Heart left ventricle (tissue), 16 donors: ENCODE measurements around the gene ESR2. TPM values are rescaled to one million over a fixed set of nuclear protein-coding genes. Genes with fewer than 3 reads are reported as not detected.

ENCODE experiments used
- ATAC-seq, 4 donors: fragments of 200-7000 bp; cut with Tn5 transposase; one replicate each; pipeline ENCODE4 v1.9.1; 2020 to 2022; ENCODE audit warnings: moderate library complexity in 4 of 4, mild to moderate bottlenecking in 3 of 4, moderate number of reproducible peaks in 1 of 4
- DNase-seq, 5 donors: peaks; one replicate each; pipeline ENCODE4 v3.0.0-alpha.2; 2020
- H3K27ac ChIP-seq, 12 donors: fragments of 200-600 bp; sonication (generic) in 4 of 12; one replicate each; pipeline versions ENCODE4 v1.5.0 to v1.8.0; 2016 to 2022; ENCODE audit warnings: mild to moderate bottlenecking in 2 of 12
- H3K27me3 ChIP-seq, 9 donors: fragments of 200-600 bp; sonication (generic) in 2 of 9; one replicate each; pipeline versions ENCODE4 v1.5.1 to v1.8.0; 2016 to 2022; ENCODE audit warnings: mild to moderate bottlenecking in 3 of 9
- H3K36me3 ChIP-seq, 9 donors: fragments of 200-600 bp; sonication (generic) in 2 of 9; one replicate each; pipeline versions ENCODE4 v1.5.0 to v1.8.0; 2018 to 2022; ENCODE audit warnings: mild to moderate bottlenecking in 2 of 9
- H3K4me1 ChIP-seq, 12 donors: fragments of 200-600 bp; sonication (generic) in 4 of 12; one replicate each; pipeline versions ENCODE4 v1.5.0 to v1.8.0; 2016 to 2022; ENCODE audit warnings: mild to moderate bottlenecking in 3 of 12
- H3K4me3 ChIP-seq, 12 donors: fragments of 200-600 bp; sonication (generic) in 4 of 12; one replicate each; pipeline versions ENCODE4 v1.5.0 to v1.8.0; 2017 to 2022; ENCODE audit warnings: mild to moderate bottlenecking in 9 of 12, moderate library complexity in 4 of 12
- H3K9me3 ChIP-seq, 12 donors: fragments of 200-600 bp; sonication (generic) in 4 of 12; one replicate each; pipeline versions ENCODE4 v1.5.0 to v1.8.0; 2016 to 2022; ENCODE audit warnings: mild to moderate bottlenecking in 1 of 12
- POLR2A ChIP-seq, 2 donors: fragments of 450-650 bp; IDR thresholded peaks; one replicate each; pipeline ENCODE4 v1.6.1; 2017; ENCODE audit warnings: antibody characterized with exemption in 2 of 2, mild to moderate bottlenecking in 2 of 2, moderate library complexity in 2 of 2
- WGBS, 4 donors: extraction: QIAGEN DNeasy Blood & Tissue Kit in 2 of 4; methylation state at CpG; one replicate each; pipeline versions ENCODE4 v1.1.5 to v1.1.7; 2013 to 2018; 5-methylcytosine and 5-hydroxymethylcytosine counted together
- intact Hi-C, 10 donors: fragments of 100-400 bp; cut with DNase I; formaldehyde crosslinking; loops; one replicate each; pipeline versions ENCODE4 v1.11.1 to v1.14.2; 2022
- polyA plus RNA-seq, 2 donors: library from polyadenylated mRNA; stranded (reverse); fragments of 200-250 nt; gene quantifications; one replicate each; pipeline ENCODE4 v1.2.3, GENCODE V29; 2013
- total RNA-seq, 9 donors: library from RNA; depleted of rRNA in 2 of 9; stranded (reverse); fragments of >200 nt in 2 of 9; fragmentation: NEBNext Ultra II Directional in 3 of 9; extraction: Animal tissue kit (Norgen Biotek cat#: 25700) in 3 of 9; gene quantifications; one replicate each; pipeline versions ENCODE4 v1.1.0 to v1.2.4, GENCODE V29; 2016 to 2023
- TF ChIP-seq, protein P1 (sequence below), 12 donors: fragments of 200-600 bp; sonication (generic) in 4 of 12; IDR thresholded peaks; one replicate each; pipeline versions ENCODE4 v1.5.0 to v1.8.0; 2018 to 2022; ENCODE audit warnings: antibody characterized with exemption in 12 of 12, mild to moderate bottlenecking in 5 of 12
- donor health status: ischemic (EF 13 %, LVEDD 7.1; RV severe dilation, severe dysfunction).
- donor health status: healthy with polysubstance abuse.
- donor health status: DM: no; HTN: yes; CAD: no.
- donor health status: DM: no; HTN: no; CAD: no.
- donor health status: ischemic (EF 25% LVEDD 6.9; RV normal size, moderate dysfunction).
- donor health status: ischemic (EF 25% LVEDD 5.7; RV mildly dilated, moderate dysfunction).
- donor health status: healthy.
- donor health status: DM: yes; HTN: yes; CAD: no.
- donor health status: ischemic (EF 35%, LVEDD 5.7; RV mildly dilated, moderate dysfunction).
- donor health status: nonischemic (EF 11% LVEDD 7.7; RV severe dilation, severe dysfunction).
- donor health status: DM: yes; HTN: yes; CAD: no.
- donor health status: PGD.
- donor health status: ischemic (EF 29% LVEDD 5.4; RV normal size, mild dysfunction).
- donor health status: nonischemic (EF 23%, LVEDD 6.1; RV moderate dilation, normal function).

ESR2 gene
- total and polyA plus RNA-seq, 11 donors: 0.15 to 1.7 (median 0.61) TPM

DNA sequence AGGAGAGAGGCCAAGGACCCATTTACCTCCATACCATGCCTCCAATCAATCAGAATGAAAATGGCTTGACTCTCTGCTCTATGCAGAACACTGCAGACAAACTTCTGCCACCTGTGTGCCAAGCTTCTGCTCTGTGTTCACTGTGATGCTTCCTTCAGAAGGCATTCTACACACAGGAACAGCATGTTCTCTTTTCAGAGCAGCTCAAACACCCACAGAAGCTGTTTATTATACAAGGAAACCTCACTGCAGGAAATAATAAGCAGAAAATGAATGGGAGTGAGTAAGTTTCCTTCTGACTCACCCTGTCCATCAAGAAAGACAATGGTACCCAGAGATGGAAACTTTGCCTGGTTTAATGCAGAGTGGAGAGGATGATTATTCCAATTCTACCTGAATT lies 2.4 kb upstream of the ESR2 start:
- Histone ChIP-seq H3K36me3 (no peaks in the 10 kb centered on the region), H3K27me3 (peaks cover 0 to 36% (median 13%) of the 10 kb centered on the region in 9 donors), H3K27ac (no peak overlapping the region), H3K4me1 (peaks cover 0 to 19% (median 11%) of the 10 kb centered on the region in 12 donors), H3K9me3 (no peaks in the 10 kb centered on the region), H3K4me3 (no peak overlapping the region)
- TF ChIP-seq, protein P1, sequence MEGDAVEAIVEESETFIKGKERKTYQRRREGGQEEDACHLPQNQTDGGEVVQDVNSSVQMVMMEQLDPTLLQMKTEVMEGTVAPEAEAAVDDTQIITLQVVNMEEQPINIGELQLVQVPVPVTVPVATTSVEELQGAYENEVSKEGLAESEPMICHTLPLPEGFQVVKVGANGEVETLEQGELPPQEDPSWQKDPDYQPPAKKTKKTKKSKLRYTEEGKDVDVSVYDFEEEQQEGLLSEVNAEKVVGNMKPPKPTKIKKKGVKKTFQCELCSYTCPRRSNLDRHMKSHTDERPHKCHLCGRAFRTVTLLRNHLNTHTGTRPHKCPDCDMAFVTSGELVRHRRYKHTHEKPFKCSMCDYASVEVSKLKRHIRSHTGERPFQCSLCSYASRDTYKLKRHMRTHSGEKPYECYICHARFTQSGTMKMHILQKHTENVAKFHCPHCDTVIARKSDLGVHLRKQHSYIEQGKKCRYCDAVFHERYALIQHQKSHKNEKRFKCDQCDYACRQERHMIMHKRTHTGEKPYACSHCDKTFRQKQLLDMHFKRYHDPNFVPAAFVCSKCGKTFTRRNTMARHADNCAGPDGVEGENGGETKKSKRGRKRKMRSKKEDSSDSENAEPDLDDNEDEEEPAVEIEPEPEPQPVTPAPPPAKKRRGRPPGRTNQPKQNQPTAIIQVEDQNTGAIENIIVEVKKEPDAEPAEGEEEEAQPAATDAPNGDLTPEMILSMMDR (IDR thresholded peaks at IDR 0.05): no peak
- TF ChIP-seq POLR2A (IDR thresholded peaks at IDR 0.05): no peak
- no peak for DNase-seq
- ATAC-seq: no peak
- intact Hi-C loops: loop anchor here in 8 of 10 donors (2.0 to 10.0 kb wide), 11 partner anchors 102 to 502 kb away; no protein-coding TSS in a partner anchor

DNA sequence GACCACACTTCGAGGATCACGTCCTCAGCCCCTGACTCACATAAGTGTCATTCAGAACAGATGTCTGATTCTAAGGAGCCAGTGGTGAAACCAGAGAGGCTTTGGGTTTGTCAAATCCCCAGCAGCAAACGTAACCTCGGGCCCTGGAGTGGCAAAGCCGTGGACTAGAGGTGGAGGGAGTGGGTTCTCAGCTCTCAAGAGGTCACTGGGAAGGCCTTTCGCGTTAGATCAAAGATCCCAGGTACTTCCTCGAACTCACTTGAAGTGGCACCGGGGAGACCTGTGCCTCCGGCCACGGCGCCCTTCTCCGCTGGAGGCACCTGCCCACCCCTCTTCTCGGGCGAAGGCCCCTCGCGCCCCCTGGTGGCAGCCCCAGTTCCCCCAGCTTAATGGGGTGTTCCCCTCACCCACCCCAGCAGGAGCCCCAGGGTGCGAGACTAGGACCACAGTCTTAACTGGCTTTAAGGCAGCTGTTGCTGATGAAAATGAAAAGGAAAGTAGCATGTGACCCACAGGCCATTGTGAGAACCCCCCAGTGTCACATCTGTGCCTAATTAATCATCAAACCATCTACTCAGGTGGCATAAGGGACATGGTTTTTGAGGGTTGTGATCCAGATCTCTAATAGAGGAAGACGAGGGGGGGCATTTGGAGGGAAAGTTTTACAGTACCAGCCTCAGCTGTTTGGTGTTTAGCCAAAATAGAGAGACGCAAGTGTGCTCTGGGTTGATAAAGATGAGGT lies 672 bp upstream of the ESR2 start:
- Histone ChIP-seq H3K27me3 (peaks cover 0 to 43% (median 13%) of the 10 kb centered on the region in 9 donors), H3K9me3 (no peaks in the 10 kb centered on the region), H3K27ac (no peak overlapping the region), H3K36me3 (no peaks in the 10 kb centered on the region), H3K4me1 (peaks cover 0 to 19% (median 11%) of the 10 kb centered on the region in 12 donors), H3K4me3 (peak overlapping the region; percentile 6 to 63 (median 53))
- TF ChIP-seq, protein P1 (IDR thresholded peaks at IDR 0.05): peak; percentile 69 to 84 (median 76)
- no peak for TF ChIP-seq POLR2A (IDR thresholded peaks at IDR 0.05)
- peak; percentile 90 to 96 (median 93) for ATAC-seq
- 8 to 10% (median 9%) methylated on average over 17 to 20 of the region's 20 CpGs for WGBS, 4 donors
- DNase-seq: peak; percentile 59 to 87 (median 72)
- intact Hi-C loops: loop anchor here in 7 of 10 donors (2.0 to 10.0 kb wide), 14 partner anchors 100 to 500 kb away; no protein-coding TSS in a partner anchor

DNA sequence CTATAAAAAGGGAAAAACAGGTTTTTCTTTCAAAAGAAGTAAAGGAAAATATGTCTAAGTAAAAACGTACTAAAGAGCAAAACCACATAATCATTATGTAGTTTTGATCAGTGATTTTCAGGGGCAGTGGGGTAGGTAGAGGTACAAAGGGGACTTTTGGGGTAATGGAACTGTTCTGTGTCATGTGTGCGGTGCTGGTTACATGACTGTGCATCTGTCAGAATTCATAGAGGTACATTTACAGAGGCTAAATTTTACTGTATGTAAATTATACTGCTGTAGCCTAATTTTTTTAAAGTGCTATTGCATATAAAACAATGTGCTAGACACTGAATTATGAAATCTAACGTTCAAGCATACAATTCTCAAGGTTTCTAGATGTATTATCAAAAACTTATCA lies 2.0 kb downstream of the ESR2 start:
- Histone ChIP-seq H3K4me3 (no peak overlapping the region), H3K27me3 (peaks cover 0 to 43% (median 13%) of the 10 kb centered on the region in 9 donors), H3K27ac (no peak overlapping the region), H3K4me1 (peaks cover 0 to 19% (median 11%) of the 10 kb centered on the region in 12 donors), H3K36me3 (no peaks in the 10 kb centered on the region), H3K9me3 (no peaks in the 10 kb centered on the region)
- TF ChIP-seq POLR2A (IDR thresholded peaks at IDR 0.05): no peak
- intact Hi-C loops: loop anchor here in 6 of 10 donors (5.0 to 10.0 kb wide), 10 partner anchors 97 to 497 kb away; no protein-coding TSS in a partner anchor
- ATAC-seq (no peak), DNase-seq (no peak)
- WGBS, 4 donors: 88 to 94% (median 89%) methylated on average over 3 of the region's 3 CpGs

DNA sequence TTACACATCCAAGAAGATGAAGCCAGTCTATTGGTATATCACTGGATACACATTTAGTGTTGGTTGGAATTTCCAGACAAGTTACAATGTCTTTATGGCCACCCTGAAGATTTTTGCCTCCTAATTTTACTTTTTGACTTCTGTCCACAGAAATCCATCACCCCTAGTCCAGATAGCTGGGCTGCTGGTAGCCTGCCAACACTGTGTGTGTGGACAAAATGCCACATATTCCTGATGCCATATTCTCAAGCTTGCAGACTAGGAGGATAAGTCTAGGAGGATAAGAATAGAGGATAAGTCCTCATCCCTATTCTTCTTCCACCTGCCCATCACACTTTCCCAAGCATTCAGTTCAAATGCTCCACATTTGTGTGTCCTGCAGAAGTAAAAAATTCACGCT lies 4.6 kb downstream of the ESR2 start:
- no peak overlapping the region for H3K27ac ChIP-seq
- peaks cover 0 to 14% (median 11%) of the 10 kb centered on the region in 12 donors for H3K4me1 ChIP-seq
- peaks cover 0 to 32% (median 13%) of the 10 kb centered on the region in 9 donors for H3K27me3 ChIP-seq
- WGBS, 4 donors: 91 to 100% (median 100%) methylated on average over 1 of the region's 1 CpG
- ATAC-seq (no peak), DNase-seq (no peak)
- H3K36me3 ChIP-seq: no peaks in the 10 kb centered on the region
- intact Hi-C loops: no loop called here
- H3K4me3 ChIP-seq: no peak overlapping the region
- TF ChIP-seq, protein P1 (IDR thresholded peaks at IDR 0.05): no peak
- no peak for TF ChIP-seq POLR2A (IDR thresholded peaks at IDR 0.05)
- no peaks in the 10 kb centered on the region for H3K9me3 ChIP-seq
